RWPE1 (cell line): ENCODE data around the gene SUSD2.
"Not testable (repeated sequence)": the region's sequence is repeated elsewhere in the genome, so short reads cannot be mapped to it uniquely, and the experiment has no call there.

Experiments
- CTCF ChIA-PET: fragments of 350-600 bp; sonication (Branson Sonifier 250); formaldehyde crosslinking; extraction: SDS; loops from one replicate; lab custom pipeline; 2021; lab: Yijun Ruan, JAX
- POLR2A ChIA-PET: fragments of 400-600 bp; formaldehyde crosslinking; extraction: SDS; loops from one replicate; lab custom pipeline; 2020; ENCODE audit warnings: antibody characterized with exemption; ENCODE audit not compliant: low non-redundant PET; lab: Yijun Ruan, JAX
- DNase-seq: peaks from one replicate; pipeline ENCODE4 v3.0.0; 2012; ENCODE audit warnings: low spot score
- H3K27ac ChIP-seq: fragments of 450-650 bp; 2 replicates; pipeline ENCODE4 v1.5.1; 2017
- CTCF ChIP-seq: fragments of 450-650 bp; conservative IDR thresholded peaks from 2 replicates; pipeline ENCODE4 v1.5.1; 2017; ENCODE audit warnings: low read depth, mild to moderate bottlenecking

SUSD2 gene

GRCh38 chr22:24235315-24235714, 54.0 kb downstream of the SUSD2 start:
- POLR2A ChIA-PET = no interaction called here
- no peak for TF ChIP-seq CTCF
- DNase-seq = no peak
- CTCF ChIA-PET = no interaction called here
- no peak overlapping the region for H3K27ac ChIP-seq

- ChIA-PET CTCF (interaction anchor here (0.6 kb wide), 1 partner anchor 101 kb away, joined by 3 read pairs; no protein-coding TSS in a partner anchor), POLR2A (no interaction called here)
- no peak for DNase-seq
- no peak for TF ChIP-seq CTCF
- no peak overlapping the region; the same call in 1 of the 2 replicates for H3K27ac ChIP-seq
Measured at GRCh38 chr22:24236656-24237055, 55.4 kb downstream of the SUSD2 start.

- H3K27ac ChIP-seq, POLR2A ChIA-PET, DNase-seq, CTCF ChIA-PET: not testable (repeated sequence)
Measured at GRCh38 chr22:24238101-24238694, 56.9 kb downstream of the SUSD2 start.
